GM12864 (cell line): ENCODE results near the gene MBP.

Experiments
- DNase-seq: peaks from one replicate; pipeline ENCODE4 v3.0.0-alpha.2; 2011; ENCODE audit warnings: low read depth
- H3K4me3 ChIP-seq: 2 replicates; pipeline ENCODE4 v1.5.1; 2011; ENCODE audit warnings: mild to moderate bottlenecking, low read depth, low read length, control low read depth
- TF ChIP-seq, protein P1 (sequence below): IDR thresholded peaks from 2 replicates; pipeline ENCODE4 v1.5.1; 2011; ENCODE audit warnings: low read depth, mild to moderate bottlenecking, moderate library complexity, low read length, control low read depth, inconsistent platforms; ENCODE audit errors: missing control alignments

Gene MBP

DNA sequence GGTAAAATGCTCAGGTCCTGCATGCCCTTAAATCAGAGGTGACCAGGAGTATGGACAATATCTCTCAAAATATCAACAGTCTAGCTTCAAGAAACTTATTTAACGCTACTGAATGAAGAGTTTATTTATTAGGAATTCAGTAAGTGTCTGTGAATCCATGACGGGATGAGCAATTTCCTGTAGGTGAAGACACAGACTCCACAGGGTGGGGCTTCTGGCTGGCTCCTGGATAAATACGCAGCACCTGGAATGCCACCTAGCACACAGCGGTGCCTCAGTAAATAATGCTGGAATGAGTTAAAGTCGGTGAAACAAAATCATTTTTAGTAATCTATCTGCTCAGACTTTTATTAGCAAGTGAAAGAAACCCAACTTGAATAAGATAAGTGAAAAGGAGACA, 29.4 kb upstream of the MBP start:
- DNase-seq = no peak
- TF ChIP-seq, protein P1, sequence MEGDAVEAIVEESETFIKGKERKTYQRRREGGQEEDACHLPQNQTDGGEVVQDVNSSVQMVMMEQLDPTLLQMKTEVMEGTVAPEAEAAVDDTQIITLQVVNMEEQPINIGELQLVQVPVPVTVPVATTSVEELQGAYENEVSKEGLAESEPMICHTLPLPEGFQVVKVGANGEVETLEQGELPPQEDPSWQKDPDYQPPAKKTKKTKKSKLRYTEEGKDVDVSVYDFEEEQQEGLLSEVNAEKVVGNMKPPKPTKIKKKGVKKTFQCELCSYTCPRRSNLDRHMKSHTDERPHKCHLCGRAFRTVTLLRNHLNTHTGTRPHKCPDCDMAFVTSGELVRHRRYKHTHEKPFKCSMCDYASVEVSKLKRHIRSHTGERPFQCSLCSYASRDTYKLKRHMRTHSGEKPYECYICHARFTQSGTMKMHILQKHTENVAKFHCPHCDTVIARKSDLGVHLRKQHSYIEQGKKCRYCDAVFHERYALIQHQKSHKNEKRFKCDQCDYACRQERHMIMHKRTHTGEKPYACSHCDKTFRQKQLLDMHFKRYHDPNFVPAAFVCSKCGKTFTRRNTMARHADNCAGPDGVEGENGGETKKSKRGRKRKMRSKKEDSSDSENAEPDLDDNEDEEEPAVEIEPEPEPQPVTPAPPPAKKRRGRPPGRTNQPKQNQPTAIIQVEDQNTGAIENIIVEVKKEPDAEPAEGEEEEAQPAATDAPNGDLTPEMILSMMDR = no peak
- H3K4me3 ChIP-seq = no peak overlapping the region

DNA sequence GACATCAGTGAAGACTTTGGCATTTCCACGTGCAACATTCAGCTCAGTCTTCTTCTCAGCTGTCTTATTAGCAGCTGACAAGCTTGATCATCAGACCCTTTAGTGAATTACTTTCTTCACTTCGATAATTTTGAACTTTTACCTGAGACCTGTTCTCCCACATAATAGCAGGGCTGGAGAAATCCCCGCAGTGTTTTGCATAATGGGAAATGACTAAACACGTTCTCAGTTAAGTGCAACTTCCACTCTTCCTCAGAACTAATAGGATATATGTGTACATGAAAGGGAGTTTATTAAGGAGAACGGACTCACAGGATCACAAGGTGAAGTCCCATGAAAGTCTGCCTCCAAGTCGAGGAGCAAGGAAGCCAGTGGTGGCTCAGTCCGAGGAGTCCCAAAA, 28.8 kb upstream of the MBP start:
- H3K4me3 ChIP-seq = no peak overlapping the region
- TF ChIP-seq, protein P1 = no peak
- DNase-seq = no peak

DNA sequence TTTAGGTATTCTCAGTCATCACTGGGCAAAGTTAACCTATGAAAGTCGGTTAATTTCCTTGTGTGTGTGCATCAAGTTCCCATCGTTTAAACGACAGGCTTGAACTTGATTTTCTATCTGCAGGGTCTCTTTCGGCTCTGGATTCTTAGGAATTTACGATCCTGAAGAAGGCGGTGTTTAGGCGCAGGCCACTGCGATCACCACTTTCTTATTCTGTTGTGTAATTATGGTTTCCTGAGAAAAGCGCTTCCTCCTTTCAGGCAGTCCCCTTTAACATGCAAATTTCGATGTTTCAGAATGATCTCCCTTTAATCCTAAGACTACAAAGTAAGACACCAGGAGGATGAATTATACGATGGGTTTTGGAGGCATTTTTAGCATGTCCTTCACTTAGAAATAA, 27.9 kb upstream of the MBP start:
- no peak for DNase-seq

DNA sequence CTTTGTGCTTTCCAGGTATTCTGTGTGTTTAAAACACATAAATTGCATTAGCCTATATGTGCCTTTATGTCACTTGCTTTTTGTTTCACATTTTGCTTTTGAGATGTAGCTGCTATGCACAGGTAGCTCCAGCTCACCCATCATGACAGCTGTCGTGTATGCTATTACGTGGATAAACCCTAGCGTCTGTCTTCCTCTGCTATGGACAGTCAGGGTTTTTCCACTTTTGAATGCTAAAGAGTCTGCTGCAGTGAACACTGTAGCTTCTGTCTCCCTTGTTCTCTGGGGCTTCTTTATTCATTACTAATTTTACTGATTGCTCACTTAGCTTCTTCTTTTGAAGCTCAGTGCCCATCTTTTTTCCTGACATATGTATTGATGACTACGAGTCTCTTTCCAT, 24.7 kb upstream of the MBP start:
- no peak for DNase-seq
- TF ChIP-seq, protein P1 = no peak
- no peak overlapping the region for H3K4me3 ChIP-seq

More for the DNA sequence above, 27.9 kb upstream of the MBP start:
- no peak overlapping the region for H3K4me3 ChIP-seq
- TF ChIP-seq, protein P1 = no peak

DNA sequence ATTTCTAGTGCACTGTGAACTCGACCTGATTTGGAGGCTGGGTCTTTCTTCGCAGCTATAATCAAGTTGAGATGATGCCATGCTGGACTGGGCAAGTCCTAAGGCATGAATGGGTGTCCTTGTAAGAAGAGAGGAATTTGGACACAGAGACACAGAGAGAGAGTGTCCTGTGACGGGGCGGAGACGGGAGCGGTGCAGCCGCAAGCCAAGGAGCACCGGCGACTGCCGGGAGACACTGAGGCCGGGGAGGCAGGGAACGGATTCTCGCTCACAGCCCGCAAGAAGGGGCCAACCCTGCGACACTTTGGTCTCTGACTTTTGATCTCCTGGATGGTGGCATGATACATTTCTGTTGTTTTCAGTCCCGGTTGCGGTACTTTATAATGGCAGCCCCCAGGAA, 22.4 kb upstream of the MBP start:
- DNase-seq = no peak
- no peak overlapping the region for H3K4me3 ChIP-seq
- TF ChIP-seq, protein P1 = no peak

DNA sequence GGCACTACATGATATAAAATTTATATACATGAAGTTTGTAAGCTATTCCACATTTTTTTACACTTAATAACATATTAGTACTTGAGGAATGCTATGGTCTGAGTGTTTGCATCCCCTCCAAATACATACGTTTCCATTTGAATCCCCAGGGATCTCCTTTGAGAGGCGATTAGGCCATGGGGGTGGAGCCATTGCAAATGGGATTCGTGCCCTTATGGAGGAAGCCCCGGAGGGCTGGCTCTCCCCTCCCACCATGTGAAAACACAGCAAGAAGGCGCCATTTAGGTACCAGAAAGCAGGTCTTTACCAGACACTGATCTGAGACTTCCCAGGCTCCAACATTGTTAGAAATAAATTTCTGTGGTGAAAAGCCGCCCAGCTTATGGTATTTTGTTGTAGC, 20.8 kb upstream of the MBP start:
- H3K4me3 ChIP-seq = no peak overlapping the region
- no peak for DNase-seq
- TF ChIP-seq, protein P1 = no peak

DNA sequence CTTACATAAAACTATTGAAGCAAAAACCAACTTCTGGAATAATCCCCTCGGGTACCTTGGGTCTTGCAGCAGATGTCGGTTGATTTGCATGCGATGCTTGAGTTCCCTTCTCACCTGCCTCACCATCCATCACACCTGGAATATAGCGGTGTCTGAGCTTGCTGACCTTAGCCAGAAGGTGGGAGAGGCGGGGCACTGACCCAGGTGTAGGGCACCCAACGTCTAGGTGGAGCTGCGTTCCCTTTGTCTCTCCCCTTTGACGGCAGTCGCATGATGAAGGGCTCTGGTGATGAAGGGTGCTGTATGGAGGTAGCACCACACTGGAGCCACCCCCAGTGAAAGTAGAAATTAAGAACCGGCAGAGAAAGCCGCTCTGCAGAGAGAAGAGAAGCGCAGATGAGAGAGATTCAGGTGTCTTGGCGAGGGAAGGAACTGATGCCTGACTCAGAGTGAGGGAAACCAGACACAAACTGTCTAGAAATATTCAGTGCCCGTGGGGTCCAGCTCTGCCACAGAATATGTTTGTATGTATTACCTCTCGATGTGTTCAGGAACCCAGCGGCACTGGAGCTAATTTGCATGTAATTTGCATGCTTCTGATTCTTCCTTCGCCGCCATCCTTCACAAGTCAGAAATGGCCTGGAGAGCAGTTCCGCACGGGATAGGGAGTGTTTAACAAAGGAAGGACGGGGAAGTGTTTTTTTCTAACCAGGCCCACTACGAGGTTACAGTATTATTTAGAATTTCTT, 19.4 kb upstream of the MBP start:
- TF ChIP-seq, protein P1 = no peak
- H3K4me3 ChIP-seq = no peak overlapping the region
- DNase-seq = no peak
